HFF-Myc (cell line): ENCODE measurements around the gene CCR7.

Experiments used
- DNase-seq: peaks from one replicate; pipeline ENCODE4 v3.0.0-alpha.2; 2011; ENCODE audit warnings: low read depth; ENCODE audit errors: extremely low read depth
- H3K4me3 ChIP-seq: replicated peaks from 2 replicates; pipeline ENCODE4 v1.5.1; 2011; ENCODE audit warnings: low read depth, mild to moderate bottlenecking, control low read depth, low read length
- CTCF ChIP-seq: IDR thresholded peaks from 2 replicates; pipeline ENCODE4 v1.5.1; 2012; ENCODE audit warnings: mild to moderate bottlenecking, low read depth, low read length, control low read depth; ENCODE audit errors: missing control alignments

The CCR7 gene

GRCh38 chr17:40540448-40540847, 24.8 kb downstream of the CCR7 start:
- DNase-seq: no peak
- no peak for TF ChIP-seq CTCF
- H3K4me3 ChIP-seq: no peak overlapping the region

DNA sequence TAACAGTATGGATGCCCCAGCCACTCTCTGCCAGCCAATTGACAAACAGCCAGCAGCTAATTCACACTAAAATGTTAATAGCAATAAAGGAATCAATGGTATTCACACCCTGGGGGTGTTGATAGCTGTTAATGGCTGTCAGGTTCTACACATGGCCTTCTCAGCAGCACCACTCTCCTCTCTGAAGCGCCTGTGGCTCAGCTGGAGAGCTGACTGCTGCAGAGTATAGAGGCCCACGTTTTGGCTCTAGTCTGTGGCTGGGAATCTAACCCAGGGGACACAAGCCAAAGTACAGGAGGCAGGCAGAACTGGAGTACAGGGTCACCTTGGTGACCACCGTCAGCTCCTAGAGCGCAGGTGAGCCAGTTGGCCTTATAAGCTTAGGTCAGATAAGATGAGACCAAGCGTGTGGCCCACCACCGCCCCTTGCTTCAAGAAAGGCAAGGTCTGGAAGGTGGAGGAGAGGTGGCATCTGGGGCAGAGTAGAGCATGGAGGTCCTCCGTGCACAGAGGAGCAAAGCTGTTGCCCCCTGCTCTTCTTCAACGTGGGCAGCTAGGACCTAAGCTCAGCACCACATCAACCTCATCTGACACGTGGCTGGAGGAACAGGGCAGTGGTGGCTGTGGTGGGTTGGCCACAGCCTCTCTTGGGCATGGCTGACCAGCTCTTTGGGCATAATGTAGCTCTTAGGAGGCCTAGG, 25.4 kb downstream of the CCR7 start:
- no peak for DNase-seq
- no peak overlapping the region for H3K4me3 ChIP-seq
- TF ChIP-seq CTCF: no peak

DNA sequence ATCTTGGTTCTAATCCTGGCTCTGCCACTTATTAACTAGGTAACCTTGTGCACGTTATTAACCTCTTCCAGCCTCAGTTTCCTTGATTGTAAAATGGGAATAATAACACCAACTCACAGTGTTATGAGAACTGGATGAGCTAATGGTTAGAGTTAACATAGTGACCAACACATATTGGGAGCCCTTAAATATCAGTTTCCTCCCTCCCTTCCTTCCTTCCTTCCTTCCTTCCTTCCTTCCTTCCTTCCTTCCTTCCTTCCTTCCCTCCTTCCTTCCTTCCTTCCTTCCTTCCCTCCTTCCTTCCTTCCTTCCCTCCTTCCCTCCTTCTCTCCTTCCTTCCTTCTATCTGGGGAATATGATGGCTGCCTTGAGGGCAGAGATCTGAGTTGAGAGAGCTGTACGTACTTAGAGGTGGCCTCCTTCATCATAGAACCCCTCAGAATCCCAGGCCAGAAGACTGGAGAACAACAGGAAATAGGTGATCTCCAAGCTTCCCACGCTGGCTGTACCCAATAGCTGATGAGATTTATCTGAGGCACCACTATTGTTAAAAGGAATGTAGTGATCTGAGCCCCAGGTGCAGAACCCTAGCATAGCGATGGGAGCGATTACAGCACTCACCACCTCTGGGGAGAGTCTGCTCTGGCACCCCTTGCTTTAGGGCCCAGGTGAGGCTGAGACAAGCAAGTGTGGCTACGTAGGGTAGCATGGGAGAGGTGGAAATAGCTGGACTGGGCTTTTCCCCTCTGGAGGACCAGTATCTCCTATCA, 26.2 kb downstream of the CCR7 start:
- no peak for DNase-seq
- no peak for TF ChIP-seq CTCF
- H3K4me3 ChIP-seq: no peak overlapping the region

GRCh38 chr17:40538019-40538935, 27.0 kb downstream of the CCR7 start:
- no peak for TF ChIP-seq CTCF
- DNase-seq: no peak
- no peak overlapping the region for H3K4me3 ChIP-seq

DNA sequence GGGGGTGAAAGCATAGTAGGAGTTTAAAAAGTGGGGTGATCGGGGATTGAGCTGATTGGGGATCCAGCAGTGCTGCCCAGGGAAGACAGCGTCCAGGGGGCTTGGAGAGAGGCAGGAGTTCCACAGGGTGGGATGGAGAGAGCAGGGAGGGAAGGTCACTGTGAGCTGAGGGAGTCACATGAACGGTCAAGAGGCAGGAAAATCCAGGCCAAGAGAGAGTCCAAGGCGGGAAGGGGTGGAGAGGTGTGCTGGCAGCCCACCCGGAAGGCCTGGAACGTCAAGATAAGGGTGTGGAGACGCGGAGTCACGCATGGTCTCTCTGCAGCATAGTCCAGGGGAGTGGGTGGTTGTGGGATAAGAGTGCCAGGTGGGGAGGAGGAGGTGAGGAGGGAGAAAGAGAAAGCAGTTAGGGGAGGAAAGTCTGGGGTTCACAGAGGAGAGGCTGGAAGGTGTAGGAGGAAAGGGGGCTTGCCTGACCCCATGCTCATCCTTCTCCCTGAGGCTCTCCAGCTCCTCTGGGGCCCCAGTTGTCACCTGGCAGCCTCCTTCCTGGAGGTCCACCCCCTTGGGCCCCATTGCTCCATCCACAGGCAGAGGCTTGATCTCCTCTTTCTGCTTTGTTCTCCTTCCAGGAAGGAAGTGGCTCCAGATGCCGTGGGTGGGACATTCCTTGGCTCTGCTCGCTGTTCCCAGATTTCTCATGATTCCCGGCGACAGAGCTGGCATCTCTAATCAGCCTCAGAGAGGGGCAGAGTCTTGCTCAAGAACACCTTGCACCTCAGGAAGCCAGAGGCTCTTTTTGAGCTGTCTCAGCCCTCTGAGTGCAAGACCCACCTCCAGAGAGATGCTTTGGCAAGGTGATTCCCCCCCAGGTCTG, 28.7 kb downstream of the CCR7 start:
- H3K4me3 ChIP-seq: no peak overlapping the region
- no peak for DNase-seq
- no peak for TF ChIP-seq CTCF

GRCh38 chr17:40535924-40536294, 29.4 kb downstream of the CCR7 start:
- DNase-seq: no peak
- no peak overlapping the region for H3K4me3 ChIP-seq
- TF ChIP-seq CTCF: no peak
